Hypothalamus (tissue), 51 donors: ENCODE measurements around the gene HAL.

ENCODE experiments used
- DNase-seq, 51 donors: peaks; one replicate each; lab custom pipeline; 2025; lab: John Stamatoyannopoulos, UW

Gene HAL

DNA sequence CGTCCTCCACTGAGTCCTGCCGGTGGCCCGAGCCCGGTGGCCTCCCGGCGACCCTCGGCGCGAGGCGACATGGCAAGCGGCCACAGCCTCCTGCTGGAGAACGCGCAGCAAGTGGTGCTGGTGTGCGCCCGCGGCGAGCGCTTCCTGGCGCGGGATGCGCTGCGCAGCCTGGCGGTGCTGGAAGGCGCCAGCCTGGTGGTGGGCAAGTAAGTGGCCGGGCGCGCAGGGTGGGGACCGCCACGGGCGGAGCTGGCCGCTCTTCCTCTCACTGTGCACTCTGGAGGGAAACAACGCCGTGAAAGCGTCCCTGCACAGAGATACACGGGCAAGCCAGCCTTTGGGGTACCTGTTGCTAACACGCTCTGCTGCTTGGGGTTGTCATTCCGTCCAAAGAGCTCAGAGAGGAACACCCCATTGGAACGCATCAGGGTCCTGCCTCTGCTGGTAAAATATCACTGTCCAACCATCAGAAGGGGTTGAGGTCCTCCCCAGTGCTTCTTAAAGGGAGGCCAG is 52.8 kb downstream of the HAL start, which contains the start of gene AMDHD1:
TSS of gene AMDHD1 (plus strand) at position 2 of the 513 bp plus-strand sequence. CDS start at position 70, 68 bp downstream.
- DNase-seq, result peak in 35 of 51 donors; percentile 3 to 76 (median 34)

- DNase-seq, result peak; percentile 11 to 88 (median 57)
These were observed 53.4 kb downstream of the HAL start, which contains the start of gene CCDC38 for GRCh38 chr12:95942524-95943329. TSS of gene CCDC38 (minus strand) at chr12:95942614. CDS start at chr12:95936509, 6,105 bp downstream.

DNA sequence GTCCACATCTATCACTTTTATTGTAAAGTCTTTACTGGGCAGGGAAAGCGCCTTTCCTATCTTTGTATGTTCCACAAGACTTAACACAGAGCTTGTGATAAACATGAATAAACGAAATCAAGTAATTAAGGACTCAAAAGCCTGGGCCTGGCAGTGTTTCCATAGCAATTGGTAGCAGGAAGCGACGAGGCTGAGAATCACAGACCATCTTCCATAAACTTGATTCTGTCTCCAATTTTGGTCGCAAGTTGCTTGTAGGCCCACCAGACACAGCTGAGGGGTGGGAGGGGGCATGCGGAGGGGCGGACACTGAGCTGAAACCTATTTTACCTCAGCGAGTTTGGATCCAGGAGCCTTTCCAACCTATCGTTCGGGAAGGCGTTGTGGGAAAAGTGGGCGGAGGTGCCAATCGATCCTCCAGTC is 54.0 kb downstream of the HAL start:
- DNase-seq, result peak in 3 of 51 donors; percentile 8 to 31 (median 18)

- DNase-seq, result no peak
These were observed 55.6 kb downstream of the HAL start for GRCh38 chr12:95940514-95940913.
